H1 (cell line): ENCODE data around the gene GPR17. TPM values are rescaled to one million over a fixed set of nuclear protein-coding genes. Genes with fewer than 3 reads are reported as not detected.
A peak's percentile ranks its signal among the peaks of the same experiment; 100 is the strongest.

Experiments used
- CTCF ChIA-PET: fragments of 300-600 bp; sonication (Branson Sonifier 250); formaldehyde crosslinking; loops from one replicate; lab custom pipeline; 2021; ENCODE audit not compliant: partially characterized antibody; lab: Charles Lee
- POLR2A ChIA-PET: fragments of 300-600 bp; sonication (Branson Sonifier 250); formaldehyde crosslinking; loops from one replicate; lab custom pipeline; 2021; ENCODE audit warnings: inconsistent platforms; ENCODE audit not compliant: partially characterized antibody; lab: Charles Lee
- DNase-seq, 2 experiments: peaks; one replicate each; pipeline versions ENCODE4 v3.0.0 to v3.0.0-alpha.2; 2010 to 2022; ENCODE audit warnings: low spot score in 2 of 2, low read depth in 1 of 2, mixed read lengths in 1 of 2
- FAIRE-seq: peaks from 2 replicates; lab custom pipeline; 2011; peaks lifted over from hg19 to GRCh38; lab: Jason Lieb, UNC
- H2AFZ ChIP-seq: 2 replicates; pipeline ENCODE4 v1.8.1; 2012; ENCODE audit warnings: low read length, inconsistent platforms
- H2AK5ac ChIP-seq: 2 replicates; pipeline ENCODE4 v1.6.1; 2013; ENCODE audit warnings: low read depth, low read length
- H2BK120ac ChIP-seq: replicated peaks from 2 replicates; pipeline ENCODE3; 2013; ENCODE audit warnings: low read depth, low read length, inconsistent platforms
- H2BK12ac ChIP-seq: 2 replicates; pipeline ENCODE4 v1.6.1; 2013; ENCODE audit warnings: low read depth, low read length
- H2BK15ac ChIP-seq: 2 replicates; pipeline ENCODE4 v1.6.1; 2013; ENCODE audit warnings: low read length
- H2BK20ac ChIP-seq: 2 replicates; pipeline ENCODE4 v1.6.1; 2013; ENCODE audit warnings: low read length
- H2BK5ac ChIP-seq: 2 replicates; pipeline ENCODE4 v1.6.1; 2013; ENCODE audit warnings: low read depth, low read length
- H3K14ac ChIP-seq: 2 replicates; pipeline ENCODE4 v1.6.1; 2013; ENCODE audit warnings: inconsistent platforms; ENCODE audit not compliant: insufficient read length
- H3K18ac ChIP-seq: 2 replicates; pipeline ENCODE4 v1.6.1; 2013; ENCODE audit warnings: low read length; ENCODE audit errors: extremely low read depth
- H3K23ac ChIP-seq: 2 replicates; pipeline ENCODE4 v1.6.1; 2013; ENCODE audit warnings: inconsistent platforms; ENCODE audit not compliant: insufficient read length
- H3K23me2 ChIP-seq: 2 replicates; pipeline ENCODE4 v1.6.1; 2013; ENCODE audit warnings: low read depth, low read length
- H3K27ac ChIP-seq: 2 replicates; pipeline ENCODE4 v1.6.1; 2011; ENCODE audit warnings: low read depth, low read length, inconsistent platforms
- H3K27me3 ChIP-seq, 4 experiments: replicated peaks in 1 of 4; 1 replicate in 1 of 4; 2 replicates in 3 of 4; pipeline versions ENCODE4 v1.6.1 to v1.8.1; 2011 to 2013; ENCODE audit warnings: low read length in 3 of 4, mild to moderate bottlenecking in 3 of 4, inconsistent platforms in 2 of 4, mixed read lengths in 2 of 4, moderate library complexity in 1 of 4; ENCODE audit not compliant: control insufficient read depth in 3 of 4, insufficient read depth in 3 of 4; ENCODE audit errors: extremely low read depth in 1 of 4
- H3K36me3 ChIP-seq, 4 experiments: 2 replicates each; pipeline versions ENCODE4 v1.6.1 to v1.8.1; 2011 to 2013; ENCODE audit warnings: mild to moderate bottlenecking in 4 of 4, low read length in 3 of 4, moderate library complexity in 2 of 4, control low read depth in 1 of 4, inconsistent platforms in 1 of 4; ENCODE audit not compliant: insufficient read depth in 4 of 4, control insufficient read depth in 2 of 4
- H3K4ac ChIP-seq: replicated peaks from 2 replicates; pipeline ENCODE3; 2013; ENCODE audit warnings: low read length, low read depth, mixed read lengths, inconsistent platforms; ENCODE audit not compliant: insufficient read length
- H3K4me1 ChIP-seq, 4 experiments: replicated peaks in 1 of 4; 1 replicate in 1 of 4; 2 replicates in 3 of 4; pipeline versions ENCODE4 v1.6.1 to v1.8.1; 2011 to 2013; ENCODE audit warnings: low read length in 3 of 4, inconsistent platforms in 2 of 4, mixed read lengths in 1 of 4; ENCODE audit not compliant: insufficient read depth in 4 of 4, control insufficient read depth in 3 of 4
- H3K4me2 ChIP-seq, 2 experiments: 2 replicates each; pipeline versions ENCODE4 v1.6.1 to v1.8.1; 2011 to 2013; ENCODE audit warnings: low read depth in 2 of 2, low read length in 2 of 2, control low read depth in 1 of 2, inconsistent platforms in 1 of 2, mild to moderate bottlenecking in 1 of 2; ENCODE audit not compliant: insufficient read depth in 1 of 2
- H3K4me3 ChIP-seq, 4 experiments: fragments of 200-600, 300-600 bp in 1 of 4; sonication (generic), shearing (Covaris generic), sonication (Bioruptor Twin) in 1 of 4; 2 replicates each; pipeline versions ENCODE4 v1.5.1 to v1.8.1; 2011 to 2016; ENCODE audit warnings: low read length in 4 of 4, low read depth in 3 of 4, control low read depth in 2 of 4, inconsistent platforms in 2 of 4, mild to moderate bottlenecking in 2 of 4, mixed read lengths in 1 of 4, moderate library complexity in 1 of 4; ENCODE audit not compliant: insufficient read depth in 2 of 4; ENCODE audit errors: extremely low read depth in 1 of 4
- H3K56ac ChIP-seq: replicated peaks from 2 replicates; pipeline ENCODE3; 2013; ENCODE audit warnings: low read depth, mild to moderate bottlenecking, mixed read lengths, low read length, inconsistent platforms; ENCODE audit not compliant: insufficient read length
- H3K79me1 ChIP-seq: 2 replicates; pipeline ENCODE4 v1.6.1; 2013; ENCODE audit warnings: low read depth, low read length, control low read depth
- H3K79me2 ChIP-seq, 2 experiments: 2 replicates each; pipeline versions ENCODE4 v1.6.1 to v1.8.1; 2012 to 2013; ENCODE audit warnings: low read length in 2 of 2, mild to moderate bottlenecking in 2 of 2, inconsistent platforms in 1 of 2; ENCODE audit not compliant: insufficient read depth in 2 of 2, control insufficient read depth in 1 of 2
- H3K9ac ChIP-seq, 4 experiments: replicated peaks in 1 of 4; 1 replicate in 1 of 4; 2 replicates in 3 of 4; pipeline versions ENCODE4 v1.6.1 to v1.8.1; 2011 to 2013; ENCODE audit warnings: low read depth in 3 of 4, low read length in 3 of 4, control low read depth in 2 of 4, mild to moderate bottlenecking in 2 of 4, moderate library complexity in 2 of 4, inconsistent platforms in 1 of 4; ENCODE audit errors: extremely low read depth in 1 of 4
- H3K9me3 ChIP-seq, 2 experiments: 2 replicates each; pipeline versions ENCODE4 v1.6.1 to v1.8.1; 2012 to 2013; ENCODE audit warnings: mild to moderate bottlenecking in 2 of 2, moderate library complexity in 2 of 2, control low read depth in 1 of 2, inconsistent platforms in 1 of 2, low read depth in 1 of 2, low read length in 1 of 2, mixed read lengths in 1 of 2; ENCODE audit not compliant: insufficient read depth in 2 of 2
- H4K20me1 ChIP-seq, 2 experiments: replicated peaks in 1 of 2; 2 replicates each; pipeline versions ENCODE3 to v1.8.1; 2011 to 2013; ENCODE audit warnings: inconsistent platforms in 2 of 2, low read length in 2 of 2, mild to moderate bottlenecking in 1 of 2; ENCODE audit not compliant: insufficient read depth in 2 of 2, control insufficient read depth in 1 of 2
- H4K5ac ChIP-seq: 2 replicates; pipeline ENCODE4 v1.6.1; 2013; ENCODE audit warnings: low read length, low read depth, mixed read lengths, inconsistent platforms; ENCODE audit not compliant: insufficient read length
- H4K8ac ChIP-seq: 2 replicates; pipeline ENCODE4 v1.8.0; 2013; ENCODE audit warnings: mild to moderate bottlenecking, moderate library complexity, low read length, inconsistent platforms; ENCODE audit not compliant: insufficient read depth; ENCODE audit errors: extremely low read depth
- H4K91ac ChIP-seq: replicated peaks from 2 replicates; pipeline ENCODE3; 2013; ENCODE audit warnings: low read length, mixed read lengths, inconsistent platforms; ENCODE audit not compliant: insufficient read length
- CBX5 ChIP-seq: fragments of 300-800, 300-1000 bp; sonication (generic); IDR thresholded peaks from 2 replicates; pipeline ENCODE4 v1.7.1; 2016; ENCODE audit warnings: antibody characterized with exemption, low read length, low read depth
- EP300 ChIP-seq, 2 experiments: IDR thresholded peaks; 1 replicate in 1 of 2; 2 replicates in 1 of 2; pipeline ENCODE4 v1.6.1; 2011 to 2012; ENCODE audit warnings: low read depth in 2 of 2, low read length in 2 of 2, mild to moderate bottlenecking in 2 of 2, borderline replicate concordance in 1 of 2, inconsistent platforms in 1 of 2, moderate library complexity in 1 of 2
- NRF1 ChIP-seq: IDR thresholded peaks from 2 replicates; pipeline ENCODE4 v1.6.1; 2011; ENCODE audit warnings: mild to moderate bottlenecking, low read depth, low read length, improper control_type of control experiment
- POLR2A ChIP-seq, 2 experiments: IDR thresholded peaks; 1 replicate in 1 of 2; 2 replicates in 1 of 2; pipeline ENCODE4 v1.6.1; 2011; ENCODE audit warnings: low read depth in 2 of 2, low read length in 2 of 2, mild to moderate bottlenecking in 2 of 2; ENCODE audit errors: control extremely low read depth in 1 of 2
- POLR2AphosphoS5 ChIP-seq: IDR thresholded peaks from 2 replicates; pipeline ENCODE4 v1.6.1; 2011; ENCODE audit warnings: low read depth, low read length
- RFX5 ChIP-seq: IDR thresholded peaks from 2 replicates; pipeline ENCODE4 v1.6.1; 2011; ENCODE audit warnings: low read depth, low read length, improper control_type of control experiment, borderline replicate concordance
- RXRA ChIP-seq: IDR thresholded peaks from 2 replicates; pipeline ENCODE4 v1.6.1; 2011; ENCODE audit warnings: low read depth, mild to moderate bottlenecking, low read length, moderate library complexity; ENCODE audit not compliant: insufficient read depth
- SP1 ChIP-seq: IDR thresholded peaks from 2 replicates; pipeline ENCODE4 v1.6.1; 2011; ENCODE audit warnings: low read depth, low read length
- TAF7 ChIP-seq: optimal IDR thresholded peaks from 2 replicates; pipeline ENCODE3; 2011; ENCODE audit warnings: low read depth, mild to moderate bottlenecking, inconsistent platforms, low read length, moderate library complexity, borderline replicate concordance
- WGBS, 2 experiments: shearing (Covaris generic) in 1 of 2; methylation state at CpG; one replicate each; pipeline versions ENCODE4 v1.1.6 to v1.1.7; 2013 to 2015; ENCODE audit warnings: low lambda C conversion rate in 2 of 2, mixed read lengths in 2 of 2, inconsistent platforms in 1 of 2, low coverage in 1 of 2, missing lambda C conversion rate in 1 of 2; ENCODE audit not compliant: insufficient replicate concordance in 2 of 2, insufficient coverage in 1 of 2, insufficient read length in 1 of 2; ENCODE audit errors: extremely low coverage in 1 of 2, missing lambda C conversion rate in 1 of 2; 5-methylcytosine and 5-hydroxymethylcytosine counted together
- polyA plus RNA-seq, 7 experiments: library from polyadenylated mRNA; depleted of rRNA in 3 of 7; stranded (reverse) in 5 of 7; unstranded in 2 of 7; fragments of >200 nt in 5 of 7; fragments of 200-250 nt in 2 of 7; gene quantifications; 1 replicate in 5 of 7; 2 replicates in 1 of 7; 4 replicates in 1 of 7; pipeline versions ENCODE4 v1.2.1 to v1.2.3, GENCODE V29; 2011 to 2013; ENCODE audit warnings: missing spikeins in 2 of 7, mixed read lengths in 2 of 7
- total RNA-seq: library from RNA; stranded (reverse); fragmentation: NEBNext Ultra II Directional; extraction: Animal tissue kit (Norgen Biotek cat#: 25700); gene quantifications from 2 replicates; pipeline ENCODE4 v1.2.1, GENCODE V29; 2021
- TF ChIP-seq, protein P1 (sequence below), 3 experiments: IDR thresholded peaks; 1 replicate in 2 of 3; 2 replicates in 1 of 3; pipeline versions ENCODE4 v1.5.1 to v1.6.1; 2011; ENCODE audit warnings: low read length in 3 of 3, mild to moderate bottlenecking in 3 of 3, inconsistent platforms in 2 of 3, low read depth in 1 of 3, moderate library complexity in 1 of 3; ENCODE audit not compliant: insufficient read depth in 1 of 3; ENCODE audit errors: control extremely low read depth in 1 of 3
- TF ChIP-seq, protein P2 (sequence below): IDR thresholded peaks from 2 replicates; pipeline ENCODE4 v1.6.1; 2012; ENCODE audit warnings: inconsistent platforms

Gene GPR17
- total and polyA plus RNA-seq, 2 of the 8 experiments (the other 6 are each of a cell fraction or from before 2014, with no cell fraction given) = 0.03 TPM; not detected in 1

- ChIA-PET CTCF (interaction anchor here (0.6 to 3.2 kb wide), 4 partner anchors 8 to 250 kb away, joined by 3 to 15 read pairs (median 8); no protein-coding TSS in a partner anchor), POLR2A (no interaction called here)
- no peaks in the 10 kb centered on the region for H3K79me1 ChIP-seq
- 89% methylated on average over 17 of the region's 17 CpGs; no CpG with 5 or more reads in 1 of the 2 experiments for WGBS, 2 experiments
- no peaks in the 10 kb centered on the region for H3K27me3 ChIP-seq
- no peak for FAIRE-seq
- no peak overlapping the region for H3K4ac ChIP-seq
- peaks cover 0 to 2% (median 0%) of the 10 kb centered on the region in 4 experiments; a peak in 1 of 7 replicates for H3K4me1 ChIP-seq
- no peaks in the 10 kb centered on the region for H3K9me3 ChIP-seq
- H3K23ac ChIP-seq = no peak overlapping the region
- no peaks in the 10 kb centered on the region for H4K20me1 ChIP-seq
- H3K56ac ChIP-seq = no peak overlapping the region
- no peak overlapping the region for H3K14ac ChIP-seq
- H4K8ac ChIP-seq = peak overlapping the region; percentile 0; the same call in 1 of the 2 replicates
- no peaks in the 10 kb centered on the region for H3K36me3 ChIP-seq
- no peak overlapping the region for H2BK15ac ChIP-seq
- no peak overlapping the region for H3K27ac ChIP-seq
- no peak overlapping the region for H2BK20ac ChIP-seq
- no peaks in the 10 kb centered on the region for H3K79me2 ChIP-seq
- DNase-seq = no peak
- H2BK12ac ChIP-seq = no peak overlapping the region
- no peak overlapping the region for H4K5ac ChIP-seq
- H4K91ac ChIP-seq = no peak overlapping the region
- no peak overlapping the region for H2BK5ac ChIP-seq
- no peak overlapping the region for H3K4me3 ChIP-seq
- H2AFZ ChIP-seq = no peak overlapping the region
- H2AK5ac ChIP-seq = no peak overlapping the region
- H3K18ac ChIP-seq = no peak overlapping the region
- no peak overlapping the region for H3K4me2 ChIP-seq
- H3K23me2 ChIP-seq = no peaks in the 10 kb centered on the region
- H3K9ac ChIP-seq = no peak overlapping the region
- no peak overlapping the region for H2BK120ac ChIP-seq
- TF ChIP-seq SP1 = no peak
- TF ChIP-seq NRF1 = no peak
- TF ChIP-seq CBX5 = no peak
- TF ChIP-seq POLR2AphosphoS5 = no peak
- TF ChIP-seq EP300 (IDR thresholded peaks at IDR 0.05; ENCODE audit: borderline replicate concordance in 1 of 2, low read depth in 2 of 2, low read length in 2 of 2) = no peak
- TF ChIP-seq, protein P1, sequence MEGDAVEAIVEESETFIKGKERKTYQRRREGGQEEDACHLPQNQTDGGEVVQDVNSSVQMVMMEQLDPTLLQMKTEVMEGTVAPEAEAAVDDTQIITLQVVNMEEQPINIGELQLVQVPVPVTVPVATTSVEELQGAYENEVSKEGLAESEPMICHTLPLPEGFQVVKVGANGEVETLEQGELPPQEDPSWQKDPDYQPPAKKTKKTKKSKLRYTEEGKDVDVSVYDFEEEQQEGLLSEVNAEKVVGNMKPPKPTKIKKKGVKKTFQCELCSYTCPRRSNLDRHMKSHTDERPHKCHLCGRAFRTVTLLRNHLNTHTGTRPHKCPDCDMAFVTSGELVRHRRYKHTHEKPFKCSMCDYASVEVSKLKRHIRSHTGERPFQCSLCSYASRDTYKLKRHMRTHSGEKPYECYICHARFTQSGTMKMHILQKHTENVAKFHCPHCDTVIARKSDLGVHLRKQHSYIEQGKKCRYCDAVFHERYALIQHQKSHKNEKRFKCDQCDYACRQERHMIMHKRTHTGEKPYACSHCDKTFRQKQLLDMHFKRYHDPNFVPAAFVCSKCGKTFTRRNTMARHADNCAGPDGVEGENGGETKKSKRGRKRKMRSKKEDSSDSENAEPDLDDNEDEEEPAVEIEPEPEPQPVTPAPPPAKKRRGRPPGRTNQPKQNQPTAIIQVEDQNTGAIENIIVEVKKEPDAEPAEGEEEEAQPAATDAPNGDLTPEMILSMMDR (IDR thresholded peaks at IDR 0.05; ENCODE audit: control extremely low read depth in 1 of 3, insufficient read depth in 1 of 3, low read depth in 1 of 3, low read length in 3 of 3) = no peak
- TF ChIP-seq TAF7 = no peak
- no peak for TF ChIP-seq RFX5
- TF ChIP-seq RXRA = no peak
- TF ChIP-seq, protein P2, sequence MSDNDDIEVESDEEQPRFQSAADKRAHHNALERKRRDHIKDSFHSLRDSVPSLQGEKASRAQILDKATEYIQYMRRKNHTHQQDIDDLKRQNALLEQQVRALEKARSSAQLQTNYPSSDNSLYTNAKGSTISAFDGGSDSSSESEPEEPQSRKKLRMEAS = no peak
- TF ChIP-seq POLR2A (IDR thresholded peaks at IDR 0.05; ENCODE audit: control extremely low read depth in 1 of 2, low read depth in 2 of 2, low read length in 2 of 2) = no peak
Measured at GRCh38 chr2:127631997-127632581, 13.9 kb upstream of the GPR17 start.
